GM13977 (cell line): Measurements from ENCODE around the gene DOC2A.

ENCODE experiments used
- DNase-seq: peaks from one replicate; pipeline ENCODE4 v3.0.0; 2012; ENCODE audit warnings: low spot score
- in situ Hi-C: fragments of 300-500 bp; cut with MboI; formaldehyde crosslinking; loops from one replicate; pipeline ENCODE4 v1.12.0; 2022; ENCODE audit warnings: low sequenced_read_pairs, low pct_unique_long_range_greater_than_20kb, mixed read lengths, inconsistent platforms; ENCODE audit not compliant: unreplicated experiment
- TF ChIP-seq, protein P1 (sequence below): IDR thresholded peaks from 2 replicates; pipeline ENCODE4 v1.5.1; 2012; ENCODE audit warnings: mild to moderate bottlenecking, control low read depth; ENCODE audit not compliant: insufficient read depth; ENCODE audit errors: extremely low read depth, missing control alignments

DOC2A gene

DNA sequence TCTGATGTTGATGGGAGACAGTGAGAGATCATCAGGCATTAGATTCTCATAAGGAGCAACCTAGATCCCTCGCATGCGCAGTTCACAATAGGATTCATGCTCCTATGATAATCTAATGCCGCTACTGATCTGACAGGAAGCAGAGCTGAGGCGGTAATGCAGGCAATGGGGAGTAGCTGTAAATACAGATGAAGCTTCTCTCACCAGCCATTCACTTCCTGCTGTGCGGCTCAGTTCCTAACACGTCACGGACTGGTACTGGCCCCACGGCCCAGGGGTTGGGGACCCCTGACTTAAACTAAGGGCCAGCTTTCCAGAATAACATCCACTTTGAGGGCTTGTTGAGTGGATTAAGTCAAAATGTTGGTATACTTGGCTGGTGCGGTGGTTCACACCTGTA, 51.5 kb downstream of the DOC2A start:
- TF ChIP-seq, protein P1, sequence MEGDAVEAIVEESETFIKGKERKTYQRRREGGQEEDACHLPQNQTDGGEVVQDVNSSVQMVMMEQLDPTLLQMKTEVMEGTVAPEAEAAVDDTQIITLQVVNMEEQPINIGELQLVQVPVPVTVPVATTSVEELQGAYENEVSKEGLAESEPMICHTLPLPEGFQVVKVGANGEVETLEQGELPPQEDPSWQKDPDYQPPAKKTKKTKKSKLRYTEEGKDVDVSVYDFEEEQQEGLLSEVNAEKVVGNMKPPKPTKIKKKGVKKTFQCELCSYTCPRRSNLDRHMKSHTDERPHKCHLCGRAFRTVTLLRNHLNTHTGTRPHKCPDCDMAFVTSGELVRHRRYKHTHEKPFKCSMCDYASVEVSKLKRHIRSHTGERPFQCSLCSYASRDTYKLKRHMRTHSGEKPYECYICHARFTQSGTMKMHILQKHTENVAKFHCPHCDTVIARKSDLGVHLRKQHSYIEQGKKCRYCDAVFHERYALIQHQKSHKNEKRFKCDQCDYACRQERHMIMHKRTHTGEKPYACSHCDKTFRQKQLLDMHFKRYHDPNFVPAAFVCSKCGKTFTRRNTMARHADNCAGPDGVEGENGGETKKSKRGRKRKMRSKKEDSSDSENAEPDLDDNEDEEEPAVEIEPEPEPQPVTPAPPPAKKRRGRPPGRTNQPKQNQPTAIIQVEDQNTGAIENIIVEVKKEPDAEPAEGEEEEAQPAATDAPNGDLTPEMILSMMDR = no peak
- DNase-seq = no peak
- in situ Hi-C loops = no loop called here

DNA sequence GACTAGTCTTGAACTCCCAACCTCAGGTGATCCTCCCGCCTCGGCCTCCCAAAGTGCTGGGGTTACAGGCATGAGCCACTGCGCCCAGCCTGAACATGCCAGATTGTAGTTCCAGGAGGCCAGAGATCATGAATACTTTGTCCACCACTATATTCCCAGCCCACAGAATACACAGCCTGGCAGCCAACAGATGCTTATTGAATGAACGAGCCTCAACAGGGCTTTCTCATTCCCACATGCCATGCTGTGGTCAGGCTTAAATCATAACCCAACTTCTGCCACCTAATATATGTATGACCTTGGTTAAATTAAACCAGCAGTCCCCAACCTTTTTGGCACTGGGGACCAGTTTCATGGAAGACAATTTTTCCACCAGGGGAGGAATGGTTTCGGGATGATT, 52.1 kb downstream of the DOC2A start:
- TF ChIP-seq, protein P1 = no peak
- no peak for DNase-seq
- in situ Hi-C loops = no loop called here
